ENCODE results near the gene PTPRU.

Gene PTPRU

GRCh38 chr1:29267321-29268070, 31.2 kb downstream of the PTPRU start:
- DNase-seq (ENCODE audit: low read depth in 3 of 3): no peak

GRCh38 chr1:29269382-29269781, 33.1 kb downstream of the PTPRU start:
- no peak for DNase-seq (ENCODE audit: low read depth in 3 of 3)

- no peak for DNase-seq (ENCODE audit: low read depth in 3 of 3)
Measured at GRCh38 chr1:29270929-29271521, 34.7 kb downstream of the PTPRU start.

DNA sequence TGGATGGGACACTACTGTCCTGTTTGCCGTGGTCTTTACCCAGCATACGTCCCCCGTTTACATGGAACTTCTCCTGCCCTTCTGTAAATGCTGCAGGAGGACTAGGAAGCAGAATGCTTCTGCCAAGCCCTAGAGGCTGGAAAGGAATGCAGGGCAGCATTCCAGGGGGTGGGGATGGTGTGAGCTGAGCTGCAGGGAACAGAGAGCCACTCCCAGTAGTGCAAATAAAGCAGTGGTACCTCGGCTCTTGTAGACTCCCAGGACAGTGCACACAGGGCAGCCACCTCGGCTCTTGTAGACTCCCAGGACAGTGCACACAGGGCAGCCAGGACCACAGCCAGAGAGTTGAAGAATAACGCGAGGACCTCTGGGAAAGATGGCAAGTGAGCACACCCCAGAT, 35.4 kb downstream of the PTPRU start:
- no peak for DNase-seq (ENCODE audit: low read depth in 3 of 3)

- DNase-seq (ENCODE audit: low read depth in 3 of 3): no peak
Measured at GRCh38 chr1:29272147-29272907, 36.0 kb downstream of the PTPRU start.

GRCh38 chr1:29275435-29275834, 39.1 kb downstream of the PTPRU start:
- no peak for DNase-seq (ENCODE audit: low read depth in 3 of 3)

GRCh38 chr1:29278124-29278523, 41.8 kb downstream of the PTPRU start:
- no peak for DNase-seq (ENCODE audit: low read depth in 3 of 3)

DNA sequence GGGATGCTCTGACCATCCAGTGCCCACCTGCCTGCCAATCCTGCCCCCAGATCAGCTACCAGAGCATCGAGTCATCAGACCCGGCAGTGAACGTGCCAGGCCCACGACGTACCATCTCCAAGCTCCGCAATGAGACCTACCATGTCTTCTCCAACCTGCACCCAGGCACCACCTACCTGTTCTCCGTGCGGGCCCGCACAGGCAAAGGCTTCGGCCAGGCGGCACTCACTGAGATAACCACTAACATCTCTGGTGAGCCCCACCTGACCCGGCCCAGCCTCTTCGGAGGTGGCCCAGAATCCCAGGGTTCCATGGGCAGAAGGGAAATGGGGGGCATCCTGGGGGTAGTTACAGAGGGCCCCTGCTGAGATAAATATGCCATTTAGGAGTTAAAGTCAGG, 43.1 kb downstream of the PTPRU start:
- DNase-seq (ENCODE audit: low read depth in 3 of 3): no peak

- no peak for DNase-seq (ENCODE audit: low read depth in 3 of 3)
Measured at GRCh38 chr1:29279951-29280391, 43.6 kb downstream of the PTPRU start.

- no peak for DNase-seq (ENCODE audit: low read depth in 3 of 3)
Measured at GRCh38 chr1:29280409-29281131, 44.2 kb downstream of the PTPRU start.

- DNase-seq (ENCODE audit: low read depth in 3 of 3): no peak
Measured at GRCh38 chr1:29281571-29281970, 45.2 kb downstream of the PTPRU start.

GRCh38 chr1:29282135-29282923, 46.0 kb downstream of the PTPRU start:
- DNase-seq (ENCODE audit: low read depth in 3 of 3): no peak

DNA sequence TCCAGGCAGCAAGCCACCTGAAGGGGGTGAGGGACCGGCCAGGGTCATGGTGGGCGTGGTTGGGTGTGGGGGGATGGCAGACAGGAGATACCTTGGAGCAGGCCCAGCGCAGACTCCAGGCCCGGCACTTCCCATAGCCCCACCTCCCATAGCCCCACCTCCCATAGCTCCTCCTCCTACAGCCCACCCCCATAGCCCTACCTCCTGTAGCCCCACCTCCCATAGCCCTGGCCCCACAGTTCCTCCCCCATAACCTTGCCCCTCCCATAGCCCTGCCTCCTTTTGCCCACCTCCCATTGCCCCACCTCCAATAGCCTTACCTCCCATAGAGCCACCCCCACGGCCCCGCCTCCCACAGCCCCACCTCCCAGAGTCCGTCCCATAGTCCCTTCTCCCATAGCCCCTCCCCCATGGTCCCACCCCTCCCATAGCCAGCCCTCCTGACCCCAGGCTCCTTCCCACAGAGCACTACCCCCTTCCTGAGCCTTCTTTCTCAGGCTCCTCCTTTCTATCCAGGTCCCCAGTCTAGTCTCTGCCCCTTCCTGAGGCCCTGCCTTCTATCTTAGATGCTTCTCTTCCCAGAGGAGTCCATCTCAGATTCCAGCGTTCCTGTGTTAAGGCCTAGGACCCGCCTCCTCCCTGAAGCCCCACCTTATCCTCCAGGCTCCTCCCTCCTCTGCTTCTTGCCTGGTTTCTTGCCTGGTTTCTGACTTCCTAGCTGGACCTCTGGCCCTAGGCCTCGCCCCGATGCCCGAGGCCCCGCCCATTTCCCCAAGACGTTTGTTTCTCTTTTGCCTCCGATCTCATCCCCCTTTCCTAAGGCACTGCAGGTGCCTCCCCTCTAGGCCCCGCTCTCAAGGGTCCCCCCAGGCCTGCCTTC, 46.8 kb downstream of the PTPRU start:
- peak in 2 of 3 donors; percentile 11 to 27 for DNase-seq (ENCODE audit: low read depth in 3 of 3)

DNA sequence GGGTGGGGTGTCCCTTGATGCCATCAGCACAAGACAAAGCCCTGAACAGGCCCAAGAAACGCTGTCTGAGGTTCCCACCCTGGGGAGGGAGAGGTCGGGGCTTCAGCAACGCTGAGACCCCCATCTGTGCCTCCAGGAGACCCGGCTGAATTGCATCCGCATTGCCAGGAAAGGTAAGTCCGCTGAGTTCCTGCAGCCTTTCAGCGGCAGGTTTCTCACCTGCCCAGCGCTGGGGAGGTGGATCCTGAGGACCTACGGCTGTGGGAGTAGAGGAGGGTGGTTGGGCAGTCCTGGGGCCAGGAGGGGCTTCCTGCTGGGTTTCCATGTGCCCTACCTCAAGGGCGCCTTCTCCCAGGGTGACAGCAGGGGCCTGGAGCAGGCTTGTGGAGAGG, 47.5 kb downstream of the PTPRU start:
- DNase-seq (ENCODE audit: low read depth in 3 of 3): no peak

DNA sequence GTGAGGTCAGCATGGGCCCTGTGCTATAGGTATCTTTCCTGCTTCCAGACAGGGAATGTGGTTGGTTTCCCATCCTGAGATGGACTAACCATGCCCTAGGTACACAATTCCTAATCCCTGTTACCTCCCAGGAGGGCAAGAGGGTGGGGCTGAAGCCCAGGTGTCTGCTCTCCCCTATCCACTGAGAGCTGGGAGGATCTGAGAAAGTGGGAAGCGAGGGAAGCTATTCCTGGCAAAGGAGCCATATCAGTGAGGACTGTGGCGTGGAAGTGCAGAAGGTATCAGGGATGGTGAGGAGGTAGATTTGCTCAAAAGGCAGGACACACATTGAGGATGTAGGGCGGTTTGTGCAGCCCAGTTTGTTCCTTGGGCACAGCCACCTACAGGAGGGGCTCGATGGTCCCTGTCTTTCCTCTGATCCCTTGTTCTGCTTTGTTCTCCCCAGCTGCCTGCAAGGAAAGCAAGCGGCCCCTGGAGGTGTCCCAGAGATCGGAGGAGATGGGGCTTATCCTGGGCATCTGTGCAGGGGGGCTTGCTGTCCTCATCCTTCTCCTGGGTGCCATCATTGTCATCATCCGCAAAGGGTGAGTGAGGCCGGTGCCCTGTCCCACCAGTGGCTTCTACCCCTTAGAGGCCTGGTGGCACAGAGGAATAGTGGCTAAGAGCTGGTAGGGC, 48.1 kb downstream of the PTPRU start:
- no peak for DNase-seq (ENCODE audit: low read depth in 3 of 3)

- no peak for DNase-seq (ENCODE audit: low read depth in 3 of 3)
Measured at GRCh38 chr1:29284961-29285560, 48.7 kb downstream of the PTPRU start.

GRCh38 chr1:29285771-29286170, 49.4 kb downstream of the PTPRU start:
- no peak for DNase-seq (ENCODE audit: low read depth in 3 of 3)

- DNase-seq (ENCODE audit: low read depth in 3 of 3): no peak
Measured at GRCh38 chr1:29286194-29286767, 50.0 kb downstream of the PTPRU start.

- DNase-seq (ENCODE audit: low read depth in 3 of 3): no peak
Measured at GRCh38 chr1:29289493-29289892, 53.2 kb downstream of the PTPRU start.
